ENCODE data around the gene TMEM117.
"Not testable (repeated sequence)": the region's sequence is repeated elsewhere in the genome, so short reads cannot be mapped to it uniquely, and the experiment has no call there.

The TMEM117 gene

DNA sequence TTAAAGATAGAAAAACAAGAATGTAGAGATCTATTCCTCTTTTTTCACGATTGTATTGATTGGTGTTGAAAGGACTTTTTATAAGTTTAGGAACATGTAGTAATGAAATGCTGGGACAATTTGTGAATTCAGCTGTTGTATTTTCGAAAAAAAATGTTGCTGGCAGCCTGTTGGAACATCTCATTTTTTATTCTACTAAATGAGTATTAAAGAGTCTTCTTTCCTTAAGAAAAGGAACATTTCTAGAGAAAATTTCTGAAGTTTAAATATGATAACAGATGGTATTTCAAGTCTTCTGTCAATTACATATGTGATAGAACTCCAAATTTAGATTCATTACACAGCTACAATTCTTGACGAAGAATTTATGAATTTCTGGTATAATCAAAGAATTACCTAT, 189.6 kb downstream of the TMEM117 start:
- DNase-seq (ENCODE audit: low spot score), result no peak

DNA sequence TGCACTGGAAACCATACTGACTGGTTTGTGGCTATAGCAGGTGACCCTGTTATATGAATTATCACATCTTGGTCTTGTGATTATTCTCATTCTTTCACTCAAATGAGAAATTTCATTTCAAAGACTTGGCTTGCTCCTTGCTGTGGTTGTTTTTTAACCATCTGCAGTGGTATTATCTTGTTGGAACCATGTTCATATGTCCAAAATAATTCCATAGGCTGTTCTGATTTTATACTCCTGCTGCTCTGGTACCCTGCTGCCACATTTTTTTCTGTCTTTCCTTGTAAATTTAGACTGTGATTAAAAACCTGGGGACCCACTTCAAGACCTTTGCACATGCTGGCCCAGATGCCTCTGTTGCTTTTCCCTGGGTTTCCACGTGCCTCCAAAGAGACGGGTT, 190.2 kb downstream of the TMEM117 start:
- no peak for DNase-seq (ENCODE audit: low spot score)

DNA sequence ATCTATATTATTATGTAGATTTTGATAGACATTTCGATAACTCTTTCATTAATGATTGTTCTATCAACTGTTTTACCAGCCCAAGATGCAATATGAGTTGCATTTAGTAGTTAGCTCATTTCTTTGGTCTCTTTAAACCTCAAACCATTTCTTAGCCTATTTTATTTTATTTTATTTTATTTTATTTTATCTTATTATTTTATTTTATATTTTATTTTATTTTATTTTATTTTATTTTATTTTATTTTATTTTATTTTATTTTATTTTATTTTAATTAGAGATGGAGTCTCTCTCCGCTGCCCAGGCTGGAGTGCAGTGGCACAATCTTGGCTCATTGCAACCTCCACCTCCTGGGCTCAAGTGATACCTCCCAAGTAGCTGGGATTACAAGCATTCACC, 191.0 kb downstream of the TMEM117 start:
- not testable (repeated sequence) for DNase-seq (ENCODE audit: low spot score)

DNA sequence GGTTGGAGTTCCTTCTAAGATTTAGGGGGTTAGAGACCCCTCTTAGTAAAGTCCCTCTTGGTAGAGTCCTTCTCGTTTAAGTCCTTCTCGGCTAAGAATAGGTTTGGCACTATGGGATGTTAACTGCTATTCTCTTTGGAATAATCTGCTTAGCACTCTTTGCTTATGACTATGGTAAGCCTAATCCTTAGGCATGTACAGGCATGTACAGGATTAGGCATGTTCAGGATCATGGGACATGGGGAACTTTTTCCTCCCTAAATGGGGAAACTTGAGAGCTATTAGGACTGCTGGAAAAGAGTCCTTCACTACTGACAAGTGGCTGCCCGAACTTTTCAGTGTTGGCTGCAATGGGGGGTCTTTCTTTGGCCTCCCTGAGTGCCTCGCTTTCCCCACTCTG, 193.3 kb downstream of the TMEM117 start:
- no peak for DNase-seq (ENCODE audit: low spot score)

DNA sequence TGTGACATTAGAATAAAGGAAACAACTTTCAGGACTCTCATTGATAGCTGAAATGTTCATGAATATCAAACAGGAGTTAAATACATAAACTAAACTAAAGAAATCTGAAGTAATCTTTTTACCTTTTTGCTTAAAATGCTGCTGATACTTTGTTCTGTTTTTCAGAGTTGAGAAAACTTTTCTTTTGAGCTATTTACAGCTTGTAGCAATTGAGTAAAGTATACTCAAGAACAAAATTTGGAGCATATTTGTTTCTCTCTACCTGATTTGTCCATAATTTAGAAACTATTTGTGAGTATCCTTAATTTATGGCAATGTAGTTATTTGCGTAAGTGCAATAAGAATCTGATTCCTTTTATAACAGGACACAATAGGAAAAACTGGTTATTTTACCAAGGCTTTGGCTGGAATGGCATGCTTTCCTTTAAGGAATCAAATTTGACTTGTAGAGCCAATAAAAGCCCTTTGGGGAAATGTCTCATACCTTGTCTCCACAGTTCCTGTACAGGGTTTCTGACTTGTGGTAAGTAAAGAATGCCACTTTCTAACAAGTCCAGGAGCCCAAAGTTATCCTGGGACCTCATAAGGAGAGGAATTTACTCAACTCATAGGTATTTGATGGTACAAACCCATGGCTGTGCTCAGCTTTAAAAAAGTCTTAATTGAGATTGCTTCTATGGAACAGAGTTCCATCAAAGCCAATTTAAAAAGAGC, 195.7 kb downstream of the TMEM117 start:
- DNase-seq (ENCODE audit: low spot score), result no peak

DNA sequence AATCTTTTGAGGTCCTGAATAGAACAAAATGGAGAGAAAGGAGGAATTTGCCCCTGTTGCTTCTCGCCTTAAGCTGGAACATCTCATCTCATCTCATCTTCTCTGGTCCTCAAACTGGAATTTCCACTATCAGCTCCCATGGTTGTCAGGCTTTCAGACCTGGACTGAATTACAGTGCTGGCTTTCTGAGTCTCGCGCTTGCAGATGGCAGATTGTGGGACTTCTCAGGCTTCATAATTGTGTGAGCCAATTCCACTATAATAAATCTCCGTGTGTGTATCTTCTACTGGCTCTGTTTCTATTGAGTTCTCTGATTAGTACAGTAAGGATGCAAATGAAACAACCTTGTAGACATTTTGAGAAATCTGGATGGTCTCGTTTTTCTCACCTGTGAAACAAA, 199.0 kb downstream of the TMEM117 start:
- no peak for DNase-seq (ENCODE audit: low spot score)

DNA sequence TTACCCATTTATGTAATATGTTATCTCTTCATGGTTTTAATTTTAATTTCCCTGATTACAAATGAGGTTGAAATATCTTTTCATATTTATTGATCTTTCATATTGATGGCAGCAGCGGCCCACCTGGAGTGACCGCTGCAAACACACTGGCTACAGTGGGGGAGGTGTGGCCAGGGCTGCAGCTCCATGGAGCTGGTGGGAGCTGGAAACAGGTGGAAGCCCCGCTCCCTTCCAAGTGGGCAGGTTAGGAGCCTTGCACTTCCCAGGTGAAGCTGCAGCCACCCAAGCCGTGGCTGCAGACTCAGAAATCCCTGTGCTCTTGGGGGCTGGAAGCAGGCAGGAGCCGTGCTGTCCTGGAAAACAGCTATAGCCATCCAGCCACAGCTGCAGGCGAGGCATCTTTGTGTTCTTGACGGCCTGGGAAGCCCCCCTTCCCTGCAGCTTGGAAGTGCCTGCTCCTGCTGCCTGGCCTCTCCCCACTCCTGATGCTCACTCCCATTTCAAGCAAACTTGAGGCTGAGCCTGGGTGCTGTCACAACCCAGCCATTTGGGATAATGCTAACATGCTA, 201.1 kb downstream of the TMEM117 start:
- no peak for DNase-seq (ENCODE audit: low spot score)

DNA sequence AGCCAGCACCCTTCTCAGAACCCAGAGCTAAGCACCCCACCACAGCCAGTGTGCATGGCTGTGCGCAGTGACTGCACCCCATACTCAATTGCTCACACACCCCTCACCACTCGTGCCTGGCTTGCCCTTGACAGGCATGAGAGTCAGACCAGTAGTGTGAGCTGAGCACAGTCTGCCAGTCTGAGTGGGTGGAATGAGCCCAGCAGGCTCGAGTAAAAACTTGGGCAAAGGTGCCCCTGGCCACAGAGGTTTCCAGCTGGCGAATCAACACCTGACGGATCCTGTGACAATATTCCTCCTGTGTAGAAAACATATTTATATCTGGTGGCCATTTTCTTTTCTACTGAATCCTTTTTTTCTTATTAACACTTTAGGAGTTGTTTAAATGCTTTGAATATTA, 202.5 kb downstream of the TMEM117 start:
- DNase-seq (ENCODE audit: low spot score), result no peak

DNA sequence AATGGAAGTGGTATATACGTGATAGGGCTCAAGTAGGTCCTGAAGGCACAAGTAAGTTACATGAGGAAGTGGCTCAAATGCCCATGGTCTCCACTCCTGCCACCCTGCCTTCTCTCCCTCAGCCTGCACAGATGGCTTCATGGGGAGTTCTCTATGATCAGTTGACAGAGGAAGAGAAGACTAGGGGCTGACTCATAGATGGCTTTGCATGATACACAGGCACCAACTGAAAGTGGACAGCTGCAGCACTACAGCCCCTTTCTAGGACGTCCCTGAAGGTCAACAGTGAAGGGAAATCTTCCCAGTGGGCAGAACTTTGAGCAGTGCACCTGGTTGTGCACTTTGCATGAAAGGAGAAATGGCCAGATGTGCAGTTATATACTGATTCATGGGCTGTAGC, 208.6 kb downstream of the TMEM117 start:
- not testable (repeated sequence) for DNase-seq (ENCODE audit: low spot score)

DNA sequence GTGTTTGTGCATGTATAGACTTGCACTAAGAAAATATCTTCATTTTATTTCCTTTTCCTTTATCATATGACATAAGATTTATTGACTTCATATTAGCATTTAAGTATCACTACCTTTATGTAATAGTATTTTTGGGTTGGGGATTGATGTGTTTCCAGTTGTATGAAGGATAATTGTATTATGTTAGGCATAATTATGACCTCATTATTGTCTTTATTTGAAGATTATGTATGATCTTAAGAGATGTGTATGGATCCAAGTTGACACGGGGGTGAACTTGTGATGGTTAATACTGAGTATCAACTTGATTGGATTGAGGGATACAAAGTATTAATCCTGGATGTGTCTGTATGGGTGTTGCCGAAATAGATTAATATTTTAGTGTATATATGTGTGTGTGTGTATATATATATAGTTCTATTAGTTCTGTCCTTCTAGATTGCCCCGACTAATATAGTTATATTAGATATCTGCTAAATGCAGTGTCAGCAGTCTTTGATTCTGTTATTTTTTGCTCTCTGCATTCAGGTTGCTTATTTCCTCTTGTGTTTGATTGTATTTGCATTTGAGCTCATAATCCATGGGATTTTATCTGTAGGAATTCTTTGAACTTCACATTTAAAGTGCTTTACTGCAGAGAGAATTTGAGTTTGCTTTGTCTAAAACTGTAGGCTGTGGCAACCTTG, 211.0 kb downstream of the TMEM117 start:
- DNase-seq (ENCODE audit: low spot score), result no peak

DNA sequence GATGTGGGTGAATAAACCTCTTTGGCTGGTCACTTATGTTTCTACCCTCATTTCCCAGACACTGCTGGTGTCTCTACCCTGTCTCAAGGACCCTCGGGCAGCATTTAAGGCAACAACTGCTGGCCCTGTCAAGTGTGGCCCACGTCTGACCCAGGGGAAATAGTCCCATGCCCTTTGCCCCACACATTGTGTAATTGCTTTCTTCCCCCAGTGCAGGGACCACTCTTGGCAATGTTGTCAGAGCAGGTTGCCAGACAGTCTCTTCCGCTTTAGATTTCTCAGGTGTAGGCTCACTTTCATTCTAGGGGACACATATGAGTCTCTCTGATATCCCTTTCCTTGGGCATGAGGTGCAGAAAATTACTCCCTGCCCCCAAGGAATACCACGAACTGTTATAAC, 216.7 kb downstream of the TMEM117 start:
- DNase-seq (ENCODE audit: low spot score), result no peak

DNA sequence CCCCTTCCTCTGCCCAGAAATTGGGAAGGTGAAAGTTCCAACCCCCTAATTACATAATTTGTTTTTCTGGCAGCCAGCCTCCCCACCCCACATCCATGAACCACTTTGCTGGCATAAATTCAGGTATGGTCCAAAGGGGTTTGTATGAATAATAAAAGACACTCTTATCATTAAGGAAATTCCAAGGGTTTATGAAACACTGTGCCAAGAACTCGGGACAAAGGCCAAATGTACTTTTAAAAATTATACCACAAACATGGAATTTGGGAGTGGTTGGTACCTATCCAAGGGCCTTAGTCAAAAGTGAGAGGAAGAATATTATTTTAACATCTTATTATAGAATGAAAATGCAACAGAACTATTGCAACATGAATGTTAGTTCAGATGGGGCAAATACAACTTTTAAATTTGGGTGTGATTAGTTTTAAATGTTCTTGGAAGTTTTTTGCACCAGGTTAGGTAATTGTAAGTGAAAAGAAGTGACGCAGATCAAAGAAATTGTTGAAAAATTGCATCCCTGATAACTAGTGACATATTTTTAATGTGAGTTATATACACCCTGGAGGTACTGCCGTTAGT, 217.8 kb downstream of the TMEM117 start:
- no peak for DNase-seq (ENCODE audit: low spot score)

DNA sequence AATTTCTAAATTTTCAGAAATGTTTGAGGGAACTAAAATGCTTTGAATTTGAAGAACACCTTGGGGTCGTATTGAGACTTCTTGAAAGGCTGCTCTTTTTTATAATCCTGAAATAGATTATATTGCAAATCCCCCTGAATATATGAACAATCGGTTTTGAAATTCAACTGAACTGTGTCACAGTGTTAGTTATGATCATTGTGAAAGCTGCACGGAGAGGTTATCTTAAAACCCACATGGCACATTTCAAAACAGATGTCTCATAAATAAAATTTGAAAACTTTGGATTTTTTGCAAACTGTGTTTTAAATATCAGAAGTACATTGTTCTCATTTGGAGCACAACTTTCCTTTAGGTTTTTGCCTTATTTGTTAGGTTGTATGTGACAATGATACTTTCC, 218.4 kb downstream of the TMEM117 start:
- no peak for DNase-seq (ENCODE audit: low spot score)

DNA sequence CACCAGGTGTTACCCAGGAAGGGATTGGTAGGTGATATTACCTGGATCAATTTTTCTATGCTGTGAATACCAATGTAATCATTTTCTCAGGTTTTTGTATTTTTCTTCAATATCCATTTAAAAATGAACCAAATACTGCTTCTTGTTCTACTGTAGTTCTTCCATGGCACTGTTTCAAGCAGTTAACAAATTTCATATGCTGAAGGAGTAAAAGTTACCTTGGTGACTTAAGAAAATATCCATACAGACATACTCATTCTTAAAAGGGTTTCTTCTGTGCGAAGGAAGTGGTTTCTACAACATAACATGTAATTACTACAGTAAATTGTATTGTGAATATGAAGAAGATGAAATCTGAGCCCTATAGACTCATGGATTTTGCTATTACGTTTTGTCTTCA, 222.5 kb downstream of the TMEM117 start:
- DNase-seq (ENCODE audit: low spot score), result no peak

DNA sequence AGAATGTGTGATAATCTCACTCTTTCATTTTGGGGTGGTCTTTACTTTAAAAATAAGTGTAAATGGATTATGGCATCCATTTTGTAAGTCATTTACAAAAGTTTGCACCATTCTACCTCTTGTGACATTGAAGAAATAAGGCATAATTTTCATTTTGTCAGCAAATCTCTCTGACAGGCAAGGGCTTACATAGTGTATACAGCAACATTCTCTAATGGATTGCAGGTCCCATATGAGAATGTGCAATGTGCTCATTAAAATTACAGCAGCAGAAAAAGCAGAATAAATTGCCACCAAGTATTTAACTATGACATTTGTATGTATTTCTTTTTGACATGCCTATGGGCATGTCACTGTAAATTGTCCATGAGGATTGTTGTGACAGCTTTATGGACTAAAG, 223.6 kb downstream of the TMEM117 start:
- DNase-seq (ENCODE audit: low spot score), result no peak

DNA sequence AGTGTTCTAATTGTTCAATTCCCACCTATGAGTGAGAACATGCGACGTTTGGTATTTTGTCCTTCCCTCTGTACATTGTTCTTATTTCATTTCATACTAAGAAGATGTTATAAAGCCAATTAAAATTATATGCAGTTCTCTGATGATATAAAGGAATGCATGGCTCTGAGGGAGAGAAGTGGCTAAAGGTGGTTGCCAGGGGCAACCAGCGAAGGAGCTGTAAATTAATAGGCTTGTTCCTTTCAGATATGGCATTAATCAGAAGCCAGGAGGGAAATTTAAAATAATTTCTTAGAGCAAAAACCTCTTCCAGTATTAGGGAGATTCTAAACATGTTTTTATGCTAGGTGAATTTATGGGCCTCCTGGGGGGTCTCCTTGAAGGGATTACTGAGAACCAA, 227.8 kb downstream of the TMEM117 start:
- no peak for DNase-seq (ENCODE audit: low spot score)

DNA sequence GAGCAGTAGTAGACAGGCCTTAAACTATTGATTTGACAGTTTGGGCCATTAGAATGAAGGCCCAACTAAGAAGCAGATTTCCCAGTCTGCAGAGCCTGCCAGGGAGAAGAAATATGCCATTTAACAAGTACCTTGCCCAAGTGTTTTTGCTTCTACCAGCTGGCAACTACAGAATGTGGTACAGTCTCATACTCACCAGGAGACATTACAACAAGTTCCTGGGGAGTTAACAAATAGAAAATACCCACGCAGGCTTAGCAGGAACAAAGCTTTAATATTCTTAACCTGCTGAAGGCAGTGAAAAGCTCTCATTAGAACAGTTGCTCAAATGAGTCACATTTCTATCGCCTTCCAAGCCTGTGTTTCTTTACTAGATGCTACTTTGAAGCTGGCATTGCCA, 241.0 kb downstream of the TMEM117 start:
- DNase-seq (ENCODE audit: low spot score), result no peak

DNA sequence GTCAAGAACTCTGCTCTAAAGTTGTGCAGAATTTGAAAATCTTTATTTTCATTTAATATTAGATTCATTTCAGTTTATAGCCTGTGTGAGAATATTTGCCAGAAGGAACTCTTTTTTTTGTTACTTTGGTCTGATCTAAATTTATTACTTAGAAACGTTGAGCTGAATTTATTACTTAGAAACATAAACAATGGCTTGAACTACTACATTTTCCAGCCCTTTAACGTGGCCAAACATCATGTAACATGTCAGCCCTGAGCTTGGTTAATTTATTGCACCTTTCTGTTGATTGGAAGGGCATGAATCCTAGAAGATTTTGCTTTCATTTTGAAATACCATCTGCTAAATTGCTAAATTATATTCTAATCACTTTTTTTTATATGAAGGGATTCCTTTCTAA, 241.4 kb downstream of the TMEM117 start:
- no peak for DNase-seq (ENCODE audit: low spot score)

DNA sequence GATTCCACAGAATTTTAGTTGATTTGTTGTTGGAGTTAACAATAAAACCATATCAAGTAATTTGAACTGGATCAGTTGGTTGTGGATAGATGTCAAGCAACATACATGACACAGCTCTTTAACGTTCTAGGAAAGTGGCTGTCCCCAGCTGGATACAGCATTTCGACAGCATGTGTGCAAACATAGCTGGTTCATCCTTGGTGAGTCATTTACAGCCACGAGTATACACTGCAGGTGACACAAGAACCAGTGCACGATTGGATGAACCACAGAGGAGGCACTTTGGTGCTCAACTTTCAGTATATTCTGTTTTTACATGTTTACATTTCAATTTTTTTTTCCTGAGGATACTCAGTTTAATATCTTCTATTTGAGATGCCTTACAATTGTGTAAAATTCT, 242.4 kb downstream of the TMEM117 start:
- DNase-seq (ENCODE audit: low spot score), result no peak

DNA sequence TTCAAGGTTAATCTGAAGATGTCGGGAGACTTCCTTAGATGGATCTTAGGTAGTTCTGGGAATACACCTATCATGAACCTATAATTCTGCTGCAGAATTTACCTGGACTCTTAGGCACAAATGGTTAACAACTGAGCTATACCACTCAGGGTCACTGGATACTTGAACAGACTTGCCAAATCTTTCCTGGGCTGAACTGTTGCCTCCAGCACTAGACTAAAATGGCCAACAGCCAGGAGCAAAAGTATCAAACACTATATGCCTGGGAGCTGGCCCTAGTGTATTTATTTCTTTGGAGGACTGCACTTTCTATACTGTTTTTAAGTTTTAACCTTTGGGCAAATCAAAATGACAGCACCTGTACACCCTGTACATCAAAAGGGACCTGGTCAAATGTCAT, 252.8 kb downstream of the TMEM117 start:
- no peak for DNase-seq (ENCODE audit: low spot score)

DNA sequence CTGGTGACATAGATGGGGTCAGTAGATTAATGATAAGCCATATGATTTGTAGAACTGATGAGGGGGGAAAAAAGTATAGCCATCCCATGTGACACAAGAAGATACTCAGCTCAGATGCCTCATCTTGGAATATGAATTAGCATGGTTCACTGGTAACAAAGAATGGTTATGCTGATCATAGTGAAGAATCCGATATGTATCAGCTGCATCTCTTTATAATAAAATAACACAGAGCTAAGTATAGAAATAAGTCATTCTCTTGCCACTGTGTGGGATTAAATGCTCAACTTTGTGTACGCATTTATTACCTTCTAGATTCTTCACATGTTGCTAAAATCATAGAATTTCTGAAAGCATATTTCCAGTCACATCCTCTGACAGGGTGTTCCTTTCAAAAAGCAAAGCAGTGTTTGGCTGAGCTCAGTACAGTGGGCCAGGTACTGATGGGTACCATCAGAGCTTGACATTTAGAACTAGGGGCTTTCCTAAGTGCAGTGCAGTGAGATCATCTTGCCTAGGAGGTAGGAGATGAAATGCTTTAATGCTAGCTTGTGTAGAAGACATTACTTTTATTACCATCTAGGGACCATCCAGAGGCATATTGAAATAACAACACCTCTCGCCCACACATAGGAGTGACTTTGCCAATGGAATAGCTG, 256.2 kb downstream of the TMEM117 start:
- no peak for DNase-seq (ENCODE audit: low spot score)

DNA sequence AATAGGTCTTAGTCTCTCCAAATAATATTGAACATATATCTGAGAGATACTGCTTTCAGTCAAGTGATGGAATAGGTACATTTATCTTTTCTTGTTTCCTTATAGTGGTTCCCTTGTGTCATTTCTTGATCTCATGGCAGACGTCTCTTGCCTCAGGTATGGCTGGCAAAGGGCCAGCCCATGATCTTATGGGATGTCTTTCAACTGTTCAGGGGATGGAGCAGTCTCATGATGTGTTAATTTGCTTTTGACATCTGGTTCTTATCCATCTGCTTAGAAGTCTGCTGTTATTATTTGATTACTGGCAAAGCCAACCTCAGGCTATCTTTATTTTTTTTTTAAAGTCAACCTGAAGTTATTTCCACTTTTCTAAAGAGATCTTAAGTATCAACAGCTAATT, 262.9 kb downstream of the TMEM117 start:
- no peak for DNase-seq (ENCODE audit: low spot score)

DNA sequence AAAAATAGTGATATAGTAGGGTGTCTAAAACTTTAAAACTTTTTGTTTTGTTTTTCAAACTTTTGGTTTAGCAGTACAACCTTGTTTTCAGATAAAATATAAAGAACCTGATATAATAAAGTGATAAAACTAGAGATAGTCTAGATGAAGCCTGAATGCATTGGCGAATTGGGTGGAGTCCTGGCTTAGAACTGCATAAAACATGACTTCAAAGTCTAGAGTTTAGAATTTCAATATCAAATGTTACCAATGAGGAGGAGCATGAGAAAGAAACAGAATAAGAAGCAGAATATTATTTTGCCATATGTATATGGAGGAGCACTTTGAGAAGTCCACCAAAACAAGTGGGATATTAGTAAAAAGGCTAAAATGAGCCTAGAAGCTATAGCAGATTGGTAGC, 263.6 kb downstream of the TMEM117 start:
- no peak for DNase-seq (ENCODE audit: low spot score)
